GM19238 (cell line): ENCODE results near the gene ZSCAN30.

Experiments
- DNase-seq: peaks from one replicate; pipeline ENCODE4 v3.0.0; 2011; ENCODE audit warnings: low spot score; ENCODE audit not compliant: insufficient read length

The ZSCAN30 gene

GRCh38 chr18:35290094-35290735 is at the start of gene ZSCAN30:
ZSCAN30 (minus strand) TSS chr18:35290229; CDS start chr18:35264352, 25,877 bp downstream.
- peak; percentile 82 for DNase-seq

- DNase-seq = no peak
Observed at GRCh38 chr18:35337286-35337685, 47.3 kb upstream of the ZSCAN30 start.

- no peak for DNase-seq
Observed at GRCh38 chr18:35335866-35336265, 45.8 kb upstream of the ZSCAN30 start.

- DNase-seq = no peak
Observed at GRCh38 chr18:35334821-35335220, 44.8 kb upstream of the ZSCAN30 start.

GRCh38 chr18:35334212-35334611 is 44.2 kb upstream of the ZSCAN30 start:
- no peak for DNase-seq

- DNase-seq = no peak
Observed at GRCh38 chr18:35331367-35332087, 41.5 kb upstream of the ZSCAN30 start.

GRCh38 chr18:35328868-35329267 is 38.8 kb upstream of the ZSCAN30 start:
- no peak for DNase-seq

GRCh38 chr18:35326695-35327387 is 36.8 kb upstream of the ZSCAN30 start:
- no peak for DNase-seq

- DNase-seq = no peak
Observed at GRCh38 chr18:35324926-35325655, 35.1 kb upstream of the ZSCAN30 start.

- no peak for DNase-seq
Observed at GRCh38 chr18:35322486-35323458, 32.7 kb upstream of the ZSCAN30 start.

- DNase-seq = no peak
Observed at GRCh38 chr18:35311496-35311895, 21.5 kb upstream of the ZSCAN30 start.

- no peak for DNase-seq
Observed at GRCh38 chr18:35306588-35307250, 16.7 kb upstream of the ZSCAN30 start.

- DNase-seq = no peak
Observed at GRCh38 chr18:35303610-35304009, 13.6 kb upstream of the ZSCAN30 start.

GRCh38 chr18:35296060-35296459 is 6.0 kb upstream of the ZSCAN30 start:
- DNase-seq = no peak

GRCh38 chr18:35291166-35291565 is 1.1 kb upstream of the ZSCAN30 start:
- DNase-seq = no peak

- no peak for DNase-seq
Observed at GRCh38 chr18:35289727-35290093, 319 bp downstream of the ZSCAN30 start.

GRCh38 chr18:35289293-35289692 is 736 bp downstream of the ZSCAN30 start:
- DNase-seq = no peak

GRCh38 chr18:35284841-35285240 is 5.2 kb downstream of the ZSCAN30 start:
- no peak for DNase-seq

- DNase-seq = no peak
Observed at GRCh38 chr18:35283923-35284794, 5.9 kb downstream of the ZSCAN30 start.
